Tibial nerve (tissue), 4 donors: Measurements from ENCODE around the gene MRTFB. TPM values are rescaled to one million over a fixed set of nuclear protein-coding genes. Genes with fewer than 3 reads are reported as not detected.
"Not testable (repeated sequence)": the region's sequence is repeated elsewhere in the genome, so short reads cannot be mapped to it uniquely, and the experiment has no call there.

ENCODE experiments used
- DNase-seq, 2 donors: peaks; one replicate each; pipeline ENCODE4 v3.0.0-alpha.2; 2019; ENCODE audit warnings: low spot score in 2 of 2
- H3K27ac ChIP-seq, 4 donors: fragments of 200-600 bp; sonication (generic) in 3 of 4; one replicate each; pipeline ENCODE4 v1.5.1; 2017 to 2019; ENCODE audit warnings: mild to moderate bottlenecking in 1 of 4
- H3K27me3 ChIP-seq, 2 donors: fragments of 200-600 bp; sonication (generic) in 1 of 2; one replicate each; pipeline versions ENCODE4 v1.5.1 to v1.6.0; 2017 to 2019
- H3K36me3 ChIP-seq, 3 donors: fragments of 200-600 bp; sonication (generic); one replicate each; pipeline ENCODE4 v1.5.1; 2018 to 2019
- H3K4me1 ChIP-seq, 4 donors: fragments of 200-600 bp; sonication (generic) in 3 of 4; one replicate each; pipeline ENCODE4 v1.5.1; 2017 to 2019
- H3K4me3 ChIP-seq, 4 donors: fragments of 200-600 bp; sonication (generic) in 3 of 4; one replicate each; pipeline ENCODE4 v1.5.1; 2017 to 2019; ENCODE audit warnings: mild to moderate bottlenecking in 1 of 4, moderate library complexity in 1 of 4
- H3K9me3 ChIP-seq, 4 donors: fragments of 200-600 bp; sonication (generic) in 3 of 4; one replicate each; pipeline ENCODE4 v1.5.1; 2017 to 2019
- EP300 ChIP-seq, 2 donors: sonication (generic); formaldehyde crosslinking; IDR thresholded peaks; one replicate each; pipeline ENCODE4 v1.6.1; 2017; ENCODE audit warnings: antibody characterized with exemption in 2 of 2, mild to moderate bottlenecking in 1 of 2
- POLR2A ChIP-seq, 2 donors: fragments of 450-650 bp; IDR thresholded peaks; one replicate each; pipeline ENCODE4 v1.6.1; 2017; ENCODE audit warnings: antibody characterized with exemption in 2 of 2, mild to moderate bottlenecking in 2 of 2, moderate library complexity in 2 of 2
- WGBS, 2 donors: methylation state at CpG; one replicate each; pipeline ENCODE4 v1.1.5; 2018; 5-methylcytosine and 5-hydroxymethylcytosine counted together
- total RNA-seq, 4 donors: library from RNA; depleted of rRNA; stranded (reverse); fragments of >200 nt; gene quantifications; one replicate each; pipeline ENCODE4 v1.1.0, GENCODE V29; 2016
- TF ChIP-seq, protein P1 (sequence below), 5 experiments: fragments of 200-600 bp in 3 of 5; fragments of 450-650 bp in 2 of 5; sonication (generic) in 3 of 5; IDR thresholded peaks; one replicate each; pipeline ENCODE4 v1.5.1; 2016 to 2019; ENCODE audit warnings: antibody characterized with exemption in 5 of 5, mild to moderate bottlenecking in 3 of 5, moderate library complexity in 2 of 5

Gene MRTFB, protein sequence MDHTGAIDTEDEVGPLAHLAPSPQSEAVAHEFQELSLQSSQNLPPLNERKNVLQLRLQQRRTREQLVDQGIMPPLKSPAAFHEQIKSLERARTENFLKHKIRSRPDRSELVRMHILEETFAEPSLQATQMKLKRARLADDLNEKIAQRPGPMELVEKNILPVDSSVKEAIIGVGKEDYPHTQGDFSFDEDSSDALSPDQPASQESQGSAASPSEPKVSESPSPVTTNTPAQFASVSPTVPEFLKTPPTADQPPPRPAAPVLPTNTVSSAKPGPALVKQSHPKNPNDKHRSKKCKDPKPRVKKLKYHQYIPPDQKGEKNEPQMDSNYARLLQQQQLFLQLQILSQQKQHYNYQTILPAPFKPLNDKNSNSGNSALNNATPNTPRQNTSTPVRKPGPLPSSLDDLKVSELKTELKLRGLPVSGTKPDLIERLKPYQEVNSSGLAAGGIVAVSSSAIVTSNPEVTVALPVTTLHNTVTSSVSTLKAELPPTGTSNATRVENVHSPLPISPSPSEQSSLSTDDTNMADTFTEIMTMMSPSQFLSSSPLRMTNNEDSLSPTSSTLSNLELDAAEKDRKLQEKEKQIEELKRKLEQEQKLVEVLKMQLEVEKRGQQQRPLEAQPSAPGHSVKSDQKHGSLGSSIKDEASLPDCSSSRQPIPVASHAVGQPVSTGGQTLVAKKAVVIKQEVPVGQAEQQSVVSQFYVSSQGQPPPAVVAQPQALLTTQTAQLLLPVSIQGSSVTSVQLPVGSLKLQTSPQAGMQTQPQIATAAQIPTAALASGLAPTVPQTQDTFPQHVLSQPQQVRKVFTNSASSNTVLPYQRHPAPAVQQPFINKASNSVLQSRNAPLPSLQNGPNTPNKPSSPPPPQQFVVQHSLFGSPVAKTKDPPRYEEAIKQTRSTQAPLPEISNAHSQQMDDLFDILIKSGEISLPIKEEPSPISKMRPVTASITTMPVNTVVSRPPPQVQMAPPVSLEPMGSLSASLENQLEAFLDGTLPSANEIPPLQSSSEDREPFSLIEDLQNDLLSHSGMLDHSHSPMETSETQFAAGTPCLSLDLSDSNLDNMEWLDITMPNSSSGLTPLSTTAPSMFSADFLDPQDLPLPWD
- total RNA-seq = 10 to 100 TPM; 35.6 to 76.9 (median 61.8) TPM

DNA sequence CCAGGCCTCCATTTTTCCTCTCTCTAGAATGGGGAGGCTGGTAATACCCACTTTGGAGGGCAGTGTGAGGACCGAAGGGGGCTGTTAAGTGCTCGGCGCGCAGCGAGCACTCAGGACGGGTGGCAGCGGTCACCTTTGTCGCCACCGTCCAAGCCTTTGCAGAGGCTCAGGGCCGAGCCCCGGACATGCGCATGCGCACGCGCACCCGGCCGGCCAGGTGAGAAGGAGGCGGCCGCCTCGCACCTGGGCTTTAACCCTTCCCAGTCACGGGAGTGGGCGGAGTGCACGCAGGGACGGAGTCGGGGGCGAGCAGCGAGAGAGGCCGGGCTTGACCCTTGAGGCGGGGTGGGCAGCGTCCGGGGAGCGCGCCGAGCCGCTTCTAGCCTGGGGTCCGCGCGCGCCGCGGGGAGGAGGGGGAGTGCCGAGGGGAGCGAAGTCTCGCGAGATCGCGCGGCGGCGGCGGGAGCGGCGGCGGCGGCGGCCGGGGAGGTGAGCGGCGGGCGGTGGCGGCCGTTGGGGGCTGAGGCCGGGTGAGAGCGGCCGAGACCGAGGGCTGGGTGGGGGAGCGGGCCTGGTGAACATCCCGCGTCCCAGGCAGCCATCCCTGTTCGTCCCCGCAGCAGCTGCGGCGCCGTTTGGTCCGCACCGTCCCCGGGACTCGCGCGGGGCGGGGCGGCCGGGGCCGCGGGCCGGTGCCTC, at the start of gene MRTFB:
Gene MRTFB, plus strand, starts transcription at position 443 of the 699 bp plus-strand sequence. CDS start 69,288 bp downstream, outside the sequence.
- H3K4me3 ChIP-seq = peak within 1 kb of the TSS; percentile 78 to 97 (median 86)
- H3K4me1 ChIP-seq = peaks cover 0 to 18% (median 0%) of the 10 kb centered on the region in 4 donors
- 1 to 2% methylated on average over 26 to 45 of the region's 86 CpGs for WGBS, 2 donors
- no peaks in the 10 kb centered on the region for H3K27me3 ChIP-seq
- DNase-seq = peak; percentile 33 to 50
- H3K9me3 ChIP-seq = no peaks in the 10 kb centered on the region
- H3K36me3 ChIP-seq = no peaks in the 10 kb centered on the region
- peak within 1 kb of the TSS; percentile 53 to 89 (median 76) for H3K27ac ChIP-seq
- TF ChIP-seq POLR2A (IDR thresholded peaks at IDR 0.05) = peak in 1 of 2 donors; percentile 33
- TF ChIP-seq EP300 (IDR thresholded peaks at IDR 0.05) = no peak
- TF ChIP-seq, protein P1, sequence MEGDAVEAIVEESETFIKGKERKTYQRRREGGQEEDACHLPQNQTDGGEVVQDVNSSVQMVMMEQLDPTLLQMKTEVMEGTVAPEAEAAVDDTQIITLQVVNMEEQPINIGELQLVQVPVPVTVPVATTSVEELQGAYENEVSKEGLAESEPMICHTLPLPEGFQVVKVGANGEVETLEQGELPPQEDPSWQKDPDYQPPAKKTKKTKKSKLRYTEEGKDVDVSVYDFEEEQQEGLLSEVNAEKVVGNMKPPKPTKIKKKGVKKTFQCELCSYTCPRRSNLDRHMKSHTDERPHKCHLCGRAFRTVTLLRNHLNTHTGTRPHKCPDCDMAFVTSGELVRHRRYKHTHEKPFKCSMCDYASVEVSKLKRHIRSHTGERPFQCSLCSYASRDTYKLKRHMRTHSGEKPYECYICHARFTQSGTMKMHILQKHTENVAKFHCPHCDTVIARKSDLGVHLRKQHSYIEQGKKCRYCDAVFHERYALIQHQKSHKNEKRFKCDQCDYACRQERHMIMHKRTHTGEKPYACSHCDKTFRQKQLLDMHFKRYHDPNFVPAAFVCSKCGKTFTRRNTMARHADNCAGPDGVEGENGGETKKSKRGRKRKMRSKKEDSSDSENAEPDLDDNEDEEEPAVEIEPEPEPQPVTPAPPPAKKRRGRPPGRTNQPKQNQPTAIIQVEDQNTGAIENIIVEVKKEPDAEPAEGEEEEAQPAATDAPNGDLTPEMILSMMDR (IDR thresholded peaks at IDR 0.05) = no peak

DNA sequence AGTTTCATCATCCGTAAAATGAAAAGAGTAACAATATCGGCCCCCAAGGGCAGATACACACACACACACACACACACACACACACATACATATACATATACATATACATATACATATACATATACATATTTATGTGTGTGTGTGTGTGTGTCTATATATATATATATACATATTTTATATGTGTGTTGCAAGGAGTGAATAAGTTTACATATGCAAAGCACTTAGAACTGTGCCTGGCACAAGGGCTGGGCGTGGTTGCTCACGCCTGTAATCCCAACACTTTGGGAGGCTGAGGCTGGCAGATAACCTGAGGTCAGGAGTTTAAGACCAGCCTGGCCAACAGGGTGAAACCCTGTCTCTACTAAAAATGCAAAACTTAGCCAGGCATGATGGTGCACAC, 47.6 kb upstream of the MRTFB start:
- H3K36me3 ChIP-seq, H3K4me3 ChIP-seq, H3K27me3 ChIP-seq, DNase-seq, H3K4me1 ChIP-seq, H3K27ac ChIP-seq, H3K9me3 ChIP-seq: not testable (repeated sequence)
- WGBS, 2 donors = 89 to 90% methylated on average over 4 of the region's 4 CpGs

DNA sequence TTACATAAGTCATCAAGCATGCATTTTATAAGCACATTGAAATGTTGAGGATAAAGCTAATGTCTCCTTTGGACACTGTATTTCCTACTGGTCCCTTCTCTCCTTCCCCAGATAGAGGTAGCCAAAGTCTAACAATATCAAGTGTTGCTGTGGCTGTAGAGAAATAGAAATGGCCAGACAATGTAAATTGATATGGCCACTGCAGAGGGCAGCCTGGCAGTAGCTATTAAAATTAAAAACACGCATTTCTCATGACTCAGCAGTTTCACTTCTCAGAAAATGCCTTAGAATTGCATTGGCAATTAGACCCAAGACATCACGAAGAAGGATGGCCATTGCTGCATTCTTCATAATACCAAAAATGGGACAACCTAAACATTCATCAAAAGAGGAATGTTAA, 46.8 kb upstream of the MRTFB start:
- H3K4me3 ChIP-seq = no peak overlapping the region
- H3K9me3 ChIP-seq = peaks cover 0 to 5% (median 0%) of the 10 kb centered on the region in 4 donors
- no peak overlapping the region for H3K27ac ChIP-seq
- WGBS, 2 donors = 25 to 27% methylated on average over 2 of the region's 2 CpGs
- TF ChIP-seq EP300 (IDR thresholded peaks at IDR 0.05) = no peak
- H3K4me1 ChIP-seq = no peaks in the 10 kb centered on the region
- H3K36me3 ChIP-seq = no peaks in the 10 kb centered on the region
- H3K27me3 ChIP-seq = no peaks in the 10 kb centered on the region
- no peak for DNase-seq

DNA sequence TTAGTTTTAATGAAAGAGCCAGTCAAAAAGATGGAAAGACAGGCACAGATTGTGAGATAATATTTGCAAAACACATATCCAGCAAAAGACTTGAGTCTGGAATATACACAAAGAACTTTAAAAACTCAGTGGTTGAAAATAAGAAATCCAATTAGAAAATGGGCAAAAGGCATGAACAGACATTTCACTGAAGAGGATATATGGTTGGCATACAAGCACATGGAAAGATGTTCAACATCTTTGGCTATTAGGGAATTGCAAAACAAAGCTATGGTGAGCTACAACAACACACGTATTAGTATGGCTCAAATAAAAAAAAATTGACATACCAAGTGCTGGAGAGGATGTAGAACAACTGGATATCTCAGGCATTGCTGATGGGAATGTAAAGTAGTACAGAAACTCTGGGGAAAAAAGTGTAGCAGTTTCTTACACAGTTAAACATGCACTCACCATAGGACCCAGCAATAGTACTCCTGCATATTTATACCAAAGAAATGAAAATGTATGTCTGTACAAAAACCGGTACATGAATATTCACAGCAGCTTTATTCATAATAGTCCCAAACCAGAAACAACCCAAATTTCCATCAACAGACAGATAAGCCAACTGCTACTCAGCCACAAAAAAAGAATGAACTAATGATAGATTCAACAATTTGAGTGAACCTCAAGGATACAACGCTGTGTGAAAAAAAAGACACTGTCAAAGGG, 44.4 kb upstream of the MRTFB start:
- Histone ChIP-seq H3K27me3 (no peaks in the 10 kb centered on the region), H3K36me3 (no peaks in the 10 kb centered on the region), H3K9me3 (peaks cover 0 to 5% (median 0%) of the 10 kb centered on the region in 4 donors), H3K4me1 (no peaks in the 10 kb centered on the region), H3K4me3 (no peak overlapping the region), H3K27ac (no peak overlapping the region)
- DNase-seq = no peak
- WGBS, 2 donors = 95 to 97% methylated on average over 3 of the region's 3 CpGs
- TF ChIP-seq POLR2A (IDR thresholded peaks at IDR 0.05) (no peak), EP300 (IDR thresholded peaks at IDR 0.05) (no peak)

DNA sequence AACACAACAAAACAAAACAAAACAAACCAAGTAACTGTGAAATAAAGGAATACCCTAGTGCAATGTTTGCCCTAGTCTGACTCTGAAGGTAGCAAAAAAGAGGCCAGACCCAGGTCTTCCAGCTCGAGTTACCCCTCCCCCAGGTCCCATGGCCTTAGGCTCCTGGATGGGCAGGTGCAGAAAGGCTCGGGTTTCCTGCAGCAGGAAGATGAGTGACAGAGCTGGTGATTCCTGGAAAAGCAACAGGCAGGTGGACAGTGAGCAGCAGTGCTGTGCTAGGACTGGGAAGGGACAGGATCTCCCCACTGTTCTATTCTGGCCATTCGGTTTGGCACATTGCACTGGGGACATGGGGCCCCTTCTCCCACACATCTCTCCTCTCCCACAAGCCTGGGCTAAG, 42.9 kb upstream of the MRTFB start:
- 61 to 67% methylated on average over 3 of the region's 3 CpGs for WGBS, 2 donors

More for the DNA sequence above, 42.9 kb upstream of the MRTFB start:
- H3K27ac ChIP-seq = no peak overlapping the region
- H3K36me3 ChIP-seq = no peaks in the 10 kb centered on the region
- no peak overlapping the region for H3K4me3 ChIP-seq
- peaks cover 0 to 5% (median 0%) of the 10 kb centered on the region in 4 donors for H3K9me3 ChIP-seq
- TF ChIP-seq EP300 (IDR thresholded peaks at IDR 0.05) = no peak
- TF ChIP-seq, protein P1 (IDR thresholded peaks at IDR 0.05) = no peak
- no peak for TF ChIP-seq POLR2A (IDR thresholded peaks at IDR 0.05)
- H3K27me3 ChIP-seq = no peaks in the 10 kb centered on the region
- DNase-seq = no peak
- no peaks in the 10 kb centered on the region for H3K4me1 ChIP-seq
